Colonic mucosa (tissue), 4 donors: ENCODE results near the gene ANKRD6. TPM values are rescaled to one million over a fixed set of nuclear protein-coding genes. Genes with fewer than 3 reads are reported as not detected.

Experiments used
- DNase-seq: peaks from one replicate; pipeline ENCODE4 v3.0.0-alpha.2; 2020
- H3K27ac ChIP-seq: fragments of 200-600 bp; one replicate; pipeline ENCODE4 v1.8.0; 2021
- H3K27me3 ChIP-seq: fragments of 200-600 bp; one replicate; pipeline ENCODE4 v1.8.0; 2021
- H3K36me3 ChIP-seq: fragments of 200-600 bp; one replicate; pipeline ENCODE4 v1.8.0; 2021
- H3K4me1 ChIP-seq: fragments of 200-600 bp; one replicate; pipeline ENCODE4 v1.8.0; 2021; ENCODE audit warnings: mild to moderate bottlenecking
- H3K4me3 ChIP-seq: fragments of 200-600 bp; one replicate; pipeline ENCODE4 v1.8.0; 2021
- H3K9ac ChIP-seq, 2 donors: one replicate each; pipeline ENCODE4 v1.7.0; 2013; ENCODE audit warnings: control low read depth in 2 of 2, low read depth in 2 of 2, low read length in 2 of 2
- H3K9me3 ChIP-seq: fragments of 200-600 bp; one replicate; pipeline ENCODE4 v1.8.0; 2021
- CTCF ChIP-seq: fragments of 200-600 bp; IDR thresholded peaks from one replicate; pipeline ENCODE4 v1.8.0; 2022; ENCODE audit warnings: antibody characterized with exemption, mild to moderate bottlenecking
- intact Hi-C: fragments of 100-400 bp; cut with DNase I; formaldehyde crosslinking; loops from one replicate; pipeline ENCODE4 v1.14.1; 2022
- total RNA-seq, 2 donors: library from RNA; stranded (reverse); fragmentation: NEBNext Ultra II Directional in 1 of 2; extraction: Animal tissue kit (Norgen Biotek cat#: 25700) in 1 of 2; gene quantifications; one replicate each; pipeline ENCODE4 v1.2.1, GENCODE V29; 2021
- donor health status: healthy.
- donor health status: DM: no; HTN: no; CAD: no.
- donor health status: DM: no; HTN: no; CAD: no.

Gene ANKRD6
- total RNA-seq, 2 donors from 2014 or later, result 1.6 to 3.1 TPM

GRCh38 chr6:89434150-89434499, 1.2 kb downstream of the ANKRD6 start:
- Histone ChIP-seq H3K4me3 (peak overlapping the region; percentile 87), H3K27me3 (no peaks in the 10 kb centered on the region), H3K9ac (no peak overlapping the region), H3K27ac (no peak overlapping the region), H3K9me3 (no peaks in the 10 kb centered on the region), H3K4me1 (peaks cover 5% of the 10 kb centered on the region), H3K36me3 (no peaks in the 10 kb centered on the region)
- DNase-seq, result no peak
- intact Hi-C loops, result no loop called here
- TF ChIP-seq CTCF, result no peak

GRCh38 chr6:89434954-89435353, 2.0 kb downstream of the ANKRD6 start:
- no peak for DNase-seq
- TF ChIP-seq CTCF, result no peak
- no peak overlapping the region for H3K9ac ChIP-seq
- H3K4me3 ChIP-seq, result no peak overlapping the region
- H3K9me3 ChIP-seq, result no peaks in the 10 kb centered on the region
- no peak overlapping the region for H3K27ac ChIP-seq
- intact Hi-C loops, result no loop called here
- H3K27me3 ChIP-seq, result no peaks in the 10 kb centered on the region
- H3K4me1 ChIP-seq, result peaks cover 5% of the 10 kb centered on the region
- no peaks in the 10 kb centered on the region for H3K36me3 ChIP-seq

- Histone ChIP-seq H3K4me1 (peaks cover 5% of the 10 kb centered on the region), H3K36me3 (no peaks in the 10 kb centered on the region), H3K27me3 (no peaks in the 10 kb centered on the region), H3K9me3 (no peaks in the 10 kb centered on the region), H3K9ac (no peak overlapping the region), H3K4me3 (no peak overlapping the region), H3K27ac (no peak overlapping the region)
- intact Hi-C loops, result no loop called here
- no peak for TF ChIP-seq CTCF
- no peak for DNase-seq
These were observed 3.3 kb downstream of the ANKRD6 start for GRCh38 chr6:89436226-89436625.

- intact Hi-C loops, result no loop called here
- H3K4me1 ChIP-seq, result no peaks in the 10 kb centered on the region
- TF ChIP-seq CTCF, result no peak
- H3K27me3 ChIP-seq, result no peaks in the 10 kb centered on the region
- no peak for DNase-seq
- H3K27ac ChIP-seq, result no peak overlapping the region
- no peak overlapping the region for H3K4me3 ChIP-seq
- no peak overlapping the region for H3K9ac ChIP-seq
- no peaks in the 10 kb centered on the region for H3K36me3 ChIP-seq
- no peaks in the 10 kb centered on the region for H3K9me3 ChIP-seq
These were observed 5.3 kb downstream of the ANKRD6 start for GRCh38 chr6:89438248-89438647.

- Histone ChIP-seq H3K4me1 (no peaks in the 10 kb centered on the region), H3K9ac (no peak overlapping the region), H3K9me3 (no peaks in the 10 kb centered on the region), H3K27ac (no peak overlapping the region), H3K27me3 (no peaks in the 10 kb centered on the region), H3K36me3 (no peaks in the 10 kb centered on the region), H3K4me3 (no peak overlapping the region)
- no peak for TF ChIP-seq CTCF
- intact Hi-C loops, result no loop called here
- no peak for DNase-seq
These were observed 6.1 kb downstream of the ANKRD6 start for GRCh38 chr6:89439014-89439413.

- H3K4me1 ChIP-seq, result no peaks in the 10 kb centered on the region
- TF ChIP-seq CTCF, result no peak
- no peak overlapping the region for H3K4me3 ChIP-seq
- no peak overlapping the region for H3K9ac ChIP-seq
- H3K27me3 ChIP-seq, result no peaks in the 10 kb centered on the region
- H3K27ac ChIP-seq, result no peak overlapping the region
- no peaks in the 10 kb centered on the region for H3K36me3 ChIP-seq
- intact Hi-C loops, result no loop called here
- H3K9me3 ChIP-seq, result no peaks in the 10 kb centered on the region
- no peak for DNase-seq
These were observed 7.2 kb downstream of the ANKRD6 start for GRCh38 chr6:89440200-89440599.
